GM18867 (cell line): ENCODE data around the gene CPVL.

Source experiments
- ATAC-seq: cut with Tn5 transposase; IDR thresholded peaks from one replicate; pipeline ENCODE4 v1.9.1; 2021; ENCODE audit warnings: mild to moderate bottlenecking, moderate library complexity; ENCODE audit not compliant: unreplicated experiment

The CPVL gene

GRCh38 chr7:29146057-29146706 is at the start of gene CPVL:
Gene CPVL, minus strand, starts transcription at chr7:29146537. Its CDS starts 25,476 bp downstream, at chr7:29121061.
- ATAC-seq: no peak

- peak; percentile 52 for ATAC-seq
Measured at GRCh38 chr7:29194594-29195427, 48.5 kb upstream of the CPVL start, which contains the start of gene CHN2. Gene CHN2, plus strand, starts transcription at chr7:29194775.

GRCh38 chr7:29194206-29194593 is 47.9 kb upstream of the CPVL start:
- peak; percentile 6 for ATAC-seq

GRCh38 chr7:29193316-29194205 is 47.2 kb upstream of the CPVL start:
- ATAC-seq: no peak

- no peak for ATAC-seq
Measured at GRCh38 chr7:29192811-29193210, 46.5 kb upstream of the CPVL start.

- no peak for ATAC-seq
Measured at GRCh38 chr7:29192323-29192722, 46.0 kb upstream of the CPVL start.

GRCh38 chr7:29190349-29191045 is 44.2 kb upstream of the CPVL start:
- no peak for ATAC-seq

GRCh38 chr7:29189743-29190201 is 43.4 kb upstream of the CPVL start:
- ATAC-seq: peak; percentile 73

GRCh38 chr7:29185613-29186012 is 39.3 kb upstream of the CPVL start:
- no peak for ATAC-seq

GRCh38 chr7:29184599-29184998 is 38.3 kb upstream of the CPVL start:
- ATAC-seq: no peak

- no peak for ATAC-seq
Measured at GRCh38 chr7:29179115-29179514, 32.8 kb upstream of the CPVL start.

GRCh38 chr7:29177963-29178600 is 31.7 kb upstream of the CPVL start:
- no peak for ATAC-seq

- ATAC-seq: no peak
Measured at GRCh38 chr7:29173458-29173857, 27.1 kb upstream of the CPVL start.

- no peak for ATAC-seq
Measured at GRCh38 chr7:29170781-29171180, 24.4 kb upstream of the CPVL start.

- no peak for ATAC-seq
Measured at GRCh38 chr7:29167721-29168120, 21.4 kb upstream of the CPVL start.

- no peak for ATAC-seq
Measured at GRCh38 chr7:29163854-29164253, 17.5 kb upstream of the CPVL start.

GRCh38 chr7:29162577-29162976 is 16.2 kb upstream of the CPVL start:
- ATAC-seq: no peak

- no peak for ATAC-seq
Measured at GRCh38 chr7:29161231-29161630, 14.9 kb upstream of the CPVL start.

GRCh38 chr7:29160080-29160479 is 13.7 kb upstream of the CPVL start:
- no peak for ATAC-seq

- ATAC-seq: no peak
Measured at GRCh38 chr7:29158795-29159423, 12.6 kb upstream of the CPVL start.
